Measurements from ENCODE around the gene MAP1B. TPM values are rescaled to one million over a fixed set of nuclear protein-coding genes. Genes with fewer than 3 reads are reported as not detected.

The MAP1B gene
- total RNA-seq, 1 experiment from 2014 or later: 43.8 TPM

GRCh38 chr5:72252574-72253155 is 145.4 kb downstream of the MAP1B start:
- CTCF ChIA-PET: no interaction called here
- BruUV-seq (replicated peaks): no TSS peak
- peaks cover 14% of the 10 kb centered on the region for H3K36me3 Mint-ChIP-seq (ENCODE audit: insufficient read depth, unreplicated experiment)

DNA sequence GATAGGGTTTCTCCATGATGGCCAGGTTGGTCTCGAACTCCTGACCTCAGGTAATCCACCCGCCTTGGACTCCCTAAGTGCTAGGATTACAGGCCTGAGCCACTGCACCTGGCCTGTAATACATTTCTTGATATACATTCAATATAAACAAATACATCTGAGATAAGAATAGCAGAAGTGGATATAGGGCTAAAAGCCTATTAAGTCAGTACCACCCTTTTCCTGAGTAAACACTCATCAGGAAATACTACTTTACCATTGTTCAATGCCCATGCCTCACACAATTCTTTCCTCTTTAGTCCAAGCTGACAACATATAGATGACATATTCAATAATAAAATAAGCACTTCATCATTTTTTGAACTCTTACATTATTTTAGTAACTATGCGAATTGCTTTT is 148.0 kb downstream of the MAP1B start:
- BruUV-seq (replicated peaks): no TSS peak
- no peak for DNase-seq (ENCODE audit: unreplicated experiment)
- POLR2A ChIA-PET: no interaction called here
- Mint-ChIP-seq H3K27ac (ENCODE audit: low read depth, unreplicated experiment) (peak overlapping the region; percentile 12), H3K9me3 (ENCODE audit: unreplicated experiment) (no peaks in the 10 kb centered on the region), H3K4me1 (ENCODE audit: insufficient read depth, unreplicated experiment) (peaks cover 9% of the 10 kb centered on the region), H3K36me3 (ENCODE audit: insufficient read depth, unreplicated experiment) (peaks cover 6% of the 10 kb centered on the region), H3K4me3 (ENCODE audit: unreplicated experiment) (no peak overlapping the region), H3K27me3 (ENCODE audit: insufficient read depth, unreplicated experiment) (no peaks in the 10 kb centered on the region)
- intact Hi-C loops (cut with micrococcal nuclease): no loop called here
- TF ChIP-seq, protein P1, sequence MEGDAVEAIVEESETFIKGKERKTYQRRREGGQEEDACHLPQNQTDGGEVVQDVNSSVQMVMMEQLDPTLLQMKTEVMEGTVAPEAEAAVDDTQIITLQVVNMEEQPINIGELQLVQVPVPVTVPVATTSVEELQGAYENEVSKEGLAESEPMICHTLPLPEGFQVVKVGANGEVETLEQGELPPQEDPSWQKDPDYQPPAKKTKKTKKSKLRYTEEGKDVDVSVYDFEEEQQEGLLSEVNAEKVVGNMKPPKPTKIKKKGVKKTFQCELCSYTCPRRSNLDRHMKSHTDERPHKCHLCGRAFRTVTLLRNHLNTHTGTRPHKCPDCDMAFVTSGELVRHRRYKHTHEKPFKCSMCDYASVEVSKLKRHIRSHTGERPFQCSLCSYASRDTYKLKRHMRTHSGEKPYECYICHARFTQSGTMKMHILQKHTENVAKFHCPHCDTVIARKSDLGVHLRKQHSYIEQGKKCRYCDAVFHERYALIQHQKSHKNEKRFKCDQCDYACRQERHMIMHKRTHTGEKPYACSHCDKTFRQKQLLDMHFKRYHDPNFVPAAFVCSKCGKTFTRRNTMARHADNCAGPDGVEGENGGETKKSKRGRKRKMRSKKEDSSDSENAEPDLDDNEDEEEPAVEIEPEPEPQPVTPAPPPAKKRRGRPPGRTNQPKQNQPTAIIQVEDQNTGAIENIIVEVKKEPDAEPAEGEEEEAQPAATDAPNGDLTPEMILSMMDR (IDR thresholded peaks at IDR 0.05; ENCODE audit: unreplicated experiment): no peak
- CTCF ChIA-PET: no interaction called here

More at GRCh38 chr5:72252574-72253155, 145.4 kb downstream of the MAP1B start:
- DNase-seq (ENCODE audit: unreplicated experiment): peak; percentile 66
- Mint-ChIP-seq H3K4me1 (ENCODE audit: insufficient read depth, unreplicated experiment) (peaks cover 17% of the 10 kb centered on the region), H3K27ac (ENCODE audit: low read depth, unreplicated experiment) (peak overlapping the region; percentile 52), H3K9me3 (ENCODE audit: unreplicated experiment) (no peaks in the 10 kb centered on the region), H3K27me3 (ENCODE audit: insufficient read depth, unreplicated experiment) (no peaks in the 10 kb centered on the region), H3K4me3 (ENCODE audit: unreplicated experiment) (no peak overlapping the region)
- intact Hi-C loops (cut with micrococcal nuclease): no loop called here
- POLR2A ChIA-PET: no interaction called here
- TF ChIP-seq, protein P1 (IDR thresholded peaks at IDR 0.05; ENCODE audit: unreplicated experiment): no peak

DNA sequence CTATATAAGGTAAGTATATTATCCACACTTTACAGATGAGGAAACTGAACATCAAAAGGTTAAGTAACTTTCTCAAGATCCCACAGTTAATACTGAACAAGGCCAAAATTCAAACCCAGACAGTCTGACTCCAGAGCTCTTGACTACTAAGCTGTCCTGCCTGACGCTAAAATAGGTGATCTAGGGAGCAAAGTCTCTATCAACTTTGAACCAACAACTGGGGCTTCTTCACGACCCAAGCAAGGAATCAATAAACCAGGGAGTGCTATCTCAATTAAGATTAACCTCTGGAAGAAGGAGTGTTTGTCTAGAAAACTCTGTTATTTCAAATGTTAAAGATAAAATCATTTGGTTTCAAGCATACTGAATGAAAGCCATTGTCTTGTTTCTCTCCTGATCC is 148.4 kb downstream of the MAP1B start:
- POLR2A ChIA-PET: no interaction called here
- no peak overlapping the region for H3K4me3 Mint-ChIP-seq (ENCODE audit: unreplicated experiment)
- peaks cover 5% of the 10 kb centered on the region for H3K36me3 Mint-ChIP-seq (ENCODE audit: insufficient read depth, unreplicated experiment)
- H3K27ac Mint-ChIP-seq (ENCODE audit: low read depth, unreplicated experiment): peak overlapping the region; percentile 12
- no TSS peak for BruUV-seq (replicated peaks)
- intact Hi-C loops (cut with micrococcal nuclease): no loop called here
- peaks cover 9% of the 10 kb centered on the region for H3K4me1 Mint-ChIP-seq (ENCODE audit: insufficient read depth, unreplicated experiment)
- DNase-seq (ENCODE audit: unreplicated experiment): no peak
- H3K9me3 Mint-ChIP-seq (ENCODE audit: unreplicated experiment): no peaks in the 10 kb centered on the region
- TF ChIP-seq, protein P1 (IDR thresholded peaks at IDR 0.05; ENCODE audit: unreplicated experiment): no peak
- CTCF ChIA-PET: no interaction called here
- no peaks in the 10 kb centered on the region for H3K27me3 Mint-ChIP-seq (ENCODE audit: insufficient read depth, unreplicated experiment)

DNA sequence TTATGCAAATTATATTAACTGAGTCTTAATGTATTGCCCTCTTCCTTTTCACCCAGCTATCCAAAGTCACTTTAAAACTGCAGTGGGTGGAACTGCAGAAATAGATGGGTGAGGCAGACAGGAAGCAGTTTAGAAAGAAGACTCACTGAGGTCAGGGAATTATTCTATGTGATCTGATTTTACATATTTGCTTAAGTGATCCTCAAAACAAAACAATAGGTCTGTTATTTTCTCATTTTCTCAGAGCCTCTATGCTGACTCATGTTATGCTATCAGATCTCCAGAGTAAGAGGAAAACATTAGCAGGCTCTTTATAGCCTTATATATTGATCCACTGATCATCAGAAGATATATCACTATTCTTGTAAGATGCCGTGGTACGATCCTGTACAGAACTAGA is 149.3 kb downstream of the MAP1B start:
- ChIA-PET POLR2A (interaction anchor here (0.6 kb wide), 1 partner anchor 115 kb away, joined by 4 read pairs; no protein-coding TSS in a partner anchor), CTCF (no interaction called here)
- Mint-ChIP-seq H3K27ac (ENCODE audit: low read depth, unreplicated experiment) (no peak overlapping the region), H3K4me3 (ENCODE audit: unreplicated experiment) (no peak overlapping the region), H3K36me3 (ENCODE audit: insufficient read depth, unreplicated experiment) (peaks cover 5% of the 10 kb centered on the region), H3K4me1 (ENCODE audit: insufficient read depth, unreplicated experiment) (peaks cover 9% of the 10 kb centered on the region), H3K9me3 (ENCODE audit: unreplicated experiment) (no peaks in the 10 kb centered on the region), H3K27me3 (ENCODE audit: insufficient read depth, unreplicated experiment) (no peaks in the 10 kb centered on the region)
- DNase-seq (ENCODE audit: unreplicated experiment): no peak
- intact Hi-C loops (cut with micrococcal nuclease): no loop called here
- TF ChIP-seq, protein P1 (IDR thresholded peaks at IDR 0.05; ENCODE audit: unreplicated experiment): no peak
- no TSS peak for BruUV-seq (replicated peaks)

Small RNA genes lying within 50 kb of the gene (microRNA-seq; reads per million reads assigned to microRNA genes)
- gene MIR4803: not detected

Other genes with a start within 250 kb of the MAP1B start
- gene MRPS27, start 212.8 kb downstream of the MAP1B start, total RNA-seq (2022): 60.8 and 68.5 TPM in 2 replicates
- 20.3 and 20.6 TPM in 2 replicates for gene PTCD2, start 212.9 kb downstream of the MAP1B start, total RNA-seq (2022)

All from MCF 10A (cell line).